HG03108 (cell line): ENCODE data around the gene ZFAND6.
A peak's percentile ranks its signal among the peaks of the same experiment; 100 is the strongest.
"Not testable (repeated sequence)": the region's sequence is repeated elsewhere in the genome, so short reads cannot be mapped to it uniquely, and the experiment has no call there.

Experiments
- ATAC-seq: cut with Tn5 transposase; IDR thresholded peaks from one replicate; pipeline ENCODE4 v1.9.1; 2021; ENCODE audit warnings: moderate library complexity; ENCODE audit not compliant: unreplicated experiment

ZFAND6 gene

GRCh38 chr15:80140909-80141308 is 81.4 kb downstream of the ZFAND6 start:
- no peak for ATAC-seq

- ATAC-seq = no peak
Measured at GRCh38 chr15:80141916-80142598, 82.6 kb downstream of the ZFAND6 start.

GRCh38 chr15:80142646-80143045 is 83.2 kb downstream of the ZFAND6 start:
- ATAC-seq = no peak

- no peak for ATAC-seq
Measured at GRCh38 chr15:80151148-80151547, 91.7 kb downstream of the ZFAND6 start.

- ATAC-seq = no peak
Measured at GRCh38 chr15:80151576-80151975, 92.1 kb downstream of the ZFAND6 start.

GRCh38 chr15:80152180-80152895 is 92.9 kb downstream of the ZFAND6 start:
- ATAC-seq = peak; percentile 54

GRCh38 chr15:80152896-80153876 is 93.7 kb downstream of the ZFAND6 start, which contains the start of gene FAH:
FAH (plus strand) TSS chr15:80152999; CDS start chr15:80153055, 56 bp downstream.
- ATAC-seq = peak; percentile 29

GRCh38 chr15:80153900-80154299 is 94.4 kb downstream of the ZFAND6 start:
- ATAC-seq = no peak

- ATAC-seq = no peak
Measured at GRCh38 chr15:80154336-80154735, 94.9 kb downstream of the ZFAND6 start.

- ATAC-seq = no peak
Measured at GRCh38 chr15:80155001-80155377, 95.5 kb downstream of the ZFAND6 start.

GRCh38 chr15:80155378-80156175 is 96.1 kb downstream of the ZFAND6 start:
- ATAC-seq = not testable (repeated sequence)

- ATAC-seq = no peak
Measured at GRCh38 chr15:80156176-80156720, 96.8 kb downstream of the ZFAND6 start.

GRCh38 chr15:80157215-80157614 is 97.7 kb downstream of the ZFAND6 start:
- no peak for ATAC-seq

- ATAC-seq = no peak
Measured at GRCh38 chr15:80159301-80159700, 99.8 kb downstream of the ZFAND6 start.

- no peak for ATAC-seq
Measured at GRCh38 chr15:80159811-80160569, 100.5 kb downstream of the ZFAND6 start.

GRCh38 chr15:80160570-80161156 is 101.2 kb downstream of the ZFAND6 start:
- ATAC-seq = peak; percentile 76

GRCh38 chr15:80161468-80162016 is 102.1 kb downstream of the ZFAND6 start:
- no peak for ATAC-seq

- no peak for ATAC-seq
Measured at GRCh38 chr15:80162059-80162554, 102.6 kb downstream of the ZFAND6 start.

GRCh38 chr15:80163217-80163616 is 103.7 kb downstream of the ZFAND6 start:
- ATAC-seq = no peak
